ENCODE data around the gene JMJD8. TPM values are rescaled to one million over a fixed set of nuclear protein-coding genes. Genes with fewer than 3 reads are reported as not detected.

JMJD8 gene
- total and polyA plus RNA-seq, 9 of the 15 experiments (the other 6 are each of a cell fraction or from before 2014, with no cell fraction given) = 1.2 to 50.6 (median 29.3) TPM

GRCh38 chr16:715477-716199 lies 31.5 kb upstream of the JMJD8 start (continued):
- TF ChIP-seq CHCHD3 (CRISPR knock-in tag; IDR thresholded peaks at IDR 0.05) = no peak
- 0 out of 2 replicates have a peak, but pooled peaks have one; percentile 56 for TF ChIP-seq ZNF282 (CRISPR knock-in tag; IDR thresholded peaks at IDR 0.05)
- no peak for TF ChIP-seq SMARCC2 (IDR thresholded peaks at IDR 0.05; ENCODE audit: low read depth)
- TF ChIP-seq, protein P1, sequence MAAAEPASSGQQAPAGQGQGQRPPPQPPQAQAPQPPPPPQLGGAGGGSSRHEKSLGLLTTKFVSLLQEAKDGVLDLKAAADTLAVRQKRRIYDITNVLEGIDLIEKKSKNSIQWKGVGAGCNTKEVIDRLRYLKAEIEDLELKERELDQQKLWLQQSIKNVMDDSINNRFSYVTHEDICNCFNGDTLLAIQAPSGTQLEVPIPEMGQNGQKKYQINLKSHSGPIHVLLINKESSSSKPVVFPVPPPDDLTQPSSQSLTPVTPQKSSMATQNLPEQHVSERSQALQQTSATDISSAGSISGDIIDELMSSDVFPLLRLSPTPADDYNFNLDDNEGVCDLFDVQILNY (CRISPR knock-in tag; IDR thresholded peaks at IDR 0.05) = no peak
- no peak for TF ChIP-seq MEF2A (IDR thresholded peaks at IDR 0.05; ENCODE audit: control insufficient read depth, low read depth, low read length)
- TF ChIP-seq ZNF583 (CRISPR knock-in tag; IDR thresholded peaks at IDR 0.05) = no peak
- no peak for TF ChIP-seq TBP (optimal IDR thresholded peaks at IDR 0.05; ENCODE audit: low read depth, low read length)
- TF ChIP-seq MECOM (CRISPR knock-in tag; IDR thresholded peaks at IDR 0.05) = no peak
- TF ChIP-seq EHMT2 (IDR thresholded peaks at IDR 0.05) = no peak
- TF ChIP-seq, protein P2, sequence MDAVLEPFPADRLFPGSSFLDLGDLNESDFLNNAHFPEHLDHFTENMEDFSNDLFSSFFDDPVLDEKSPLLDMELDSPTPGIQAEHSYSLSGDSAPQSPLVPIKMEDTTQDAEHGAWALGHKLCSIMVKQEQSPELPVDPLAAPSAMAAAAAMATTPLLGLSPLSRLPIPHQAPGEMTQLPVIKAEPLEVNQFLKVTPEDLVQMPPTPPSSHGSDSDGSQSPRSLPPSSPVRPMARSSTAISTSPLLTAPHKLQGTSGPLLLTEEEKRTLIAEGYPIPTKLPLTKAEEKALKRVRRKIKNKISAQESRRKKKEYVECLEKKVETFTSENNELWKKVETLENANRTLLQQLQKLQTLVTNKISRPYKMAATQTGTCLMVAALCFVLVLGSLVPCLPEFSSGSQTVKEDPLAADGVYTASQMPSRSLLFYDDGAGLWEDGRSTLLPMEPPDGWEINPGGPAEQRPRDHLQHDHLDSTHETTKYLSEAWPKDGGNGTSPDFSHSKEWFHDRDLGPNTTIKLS (IDR thresholded peaks at IDR 0.05; ENCODE audit: borderline replicate concordance, low read depth) = no peak
- TF ChIP-seq GABPB1 (CRISPR knock-in tag; IDR thresholded peaks at IDR 0.05) = no peak
- TF ChIP-seq ZMIZ1 (IDR thresholded peaks at IDR 0.05; ENCODE audit: low read depth in 2 of 2, low read length in 2 of 2) = no peak
- 0 out of 2 replicates have a peak, but pooled peaks have one; percentile 7 for TF ChIP-seq CBX1 (IDR thresholded peaks at IDR 0.05; ENCODE audit: low read depth)
- TF ChIP-seq CXXC5 (CRISPR knock-in tag; IDR thresholded peaks at IDR 0.05) = peak; percentile 84
- 0 out of 2 replicates have a peak, but pooled peaks have one; percentile 31 for TF ChIP-seq E2F1 (CRISPR knock-in tag; IDR thresholded peaks at IDR 0.05)
- TF ChIP-seq ZNF561 (CRISPR knock-in tag; conservative IDR thresholded peaks at IDR 0.05) = no peak
- TF ChIP-seq TFAP4 (CRISPR knock-in tag; IDR thresholded peaks at IDR 0.05; ENCODE audit: borderline replicate concordance) = no peak
- TF ChIP-seq ZNF584 (CRISPR knock-in tag; IDR thresholded peaks at IDR 0.05; ENCODE audit: low read depth) = no peak
- no peak for TF ChIP-seq ZFP30 (CRISPR knock-in tag; IDR thresholded peaks at IDR 0.05; ENCODE audit: borderline replicate concordance)

Data from K562 (cell line).